WTC11 (cell line): ENCODE measurements around the gene CRADD.

Source experiments
- AFF4 ChIP-seq: sonication (generic); formaldehyde crosslinking; IDR thresholded peaks from 2 replicates; pipeline ENCODE4 v1.8.1; 2023; ENCODE audit warnings: mild to moderate bottlenecking, missing genetic modification reagents, borderline replicate concordance
- ATF2 ChIP-seq: sonication (generic); formaldehyde crosslinking; IDR thresholded peaks from 2 replicates; pipeline ENCODE4 v1.8.1; 2022; ENCODE audit warnings: low read depth, missing genetic modification reagents, borderline replicate concordance
- CREB1 ChIP-seq: sonication (generic); formaldehyde crosslinking; IDR thresholded peaks from 2 replicates; pipeline ENCODE4 v1.8.0; 2023; ENCODE audit warnings: mild to moderate bottlenecking, missing genetic modification reagents
- CTCF ChIP-seq: fragments of 200-600 bp; IDR thresholded peaks from 2 replicates; pipeline ENCODE4 v1.8.0; 2022; ENCODE audit warnings: antibody characterized with exemption
- E2F4 ChIP-seq: sonication (generic); formaldehyde crosslinking; IDR thresholded peaks from 2 replicates; pipeline ENCODE4 v1.8.1; 2022; ENCODE audit warnings: low read depth, mild to moderate bottlenecking, moderate library complexity, missing genetic modification reagents, borderline replicate concordance
- ELF4 ChIP-seq: sonication (generic); formaldehyde crosslinking; IDR thresholded peaks from 2 replicates; pipeline ENCODE4 v1.8.1; 2022; ENCODE audit warnings: low read depth, mild to moderate bottlenecking, moderate library complexity, missing genetic modification reagents
- FOXP4 ChIP-seq: sonication (generic); formaldehyde crosslinking; IDR thresholded peaks from 2 replicates; pipeline ENCODE4 v1.8.0; 2022; ENCODE audit warnings: mild to moderate bottlenecking, missing genetic modification reagents
- GABPB1 ChIP-seq: sonication (generic); formaldehyde crosslinking; IDR thresholded peaks from 2 replicates; pipeline ENCODE4 v1.8.1; 2023; ENCODE audit warnings: mild to moderate bottlenecking, missing genetic modification reagents
- MAX ChIP-seq: sonication (generic); formaldehyde crosslinking; IDR thresholded peaks from 2 replicates; pipeline ENCODE4 v1.8.0; 2022; ENCODE audit warnings: mild to moderate bottlenecking, missing genetic modification reagents
- NR1H2 ChIP-seq: sonication (generic); formaldehyde crosslinking; IDR thresholded peaks from 2 replicates; pipeline ENCODE4 v1.9.0; 2021; ENCODE audit warnings: mild to moderate bottlenecking, moderate library complexity, missing genetic modification reagents
- NR3C1 ChIP-seq: sonication (generic); formaldehyde crosslinking; conservative IDR thresholded peaks from 2 replicates; pipeline ENCODE4 v1.8.1; 2023; ENCODE audit warnings: low read depth, mild to moderate bottlenecking, missing genetic modification reagents
- ZNF281 ChIP-seq: sonication (generic); formaldehyde crosslinking; IDR thresholded peaks from 2 replicates; pipeline ENCODE4 v1.8.0; 2023; ENCODE audit warnings: mild to moderate bottlenecking, missing genetic modification reagents

- no peak for TF ChIP-seq CTCF
- no peak for TF ChIP-seq E2F4 (CRISPR knock-in tag)
- TF ChIP-seq AFF4 (CRISPR knock-in tag) = no peak
- no peak for TF ChIP-seq FOXP4 (CRISPR knock-in tag)
- TF ChIP-seq ATF2 = no peak
- no peak for TF ChIP-seq ZNF281 (CRISPR knock-in tag)
- no peak for TF ChIP-seq NR3C1 (CRISPR knock-in tag)
- TF ChIP-seq NR1H2 (CRISPR knock-in tag) = no peak
- TF ChIP-seq CREB1 (CRISPR knock-in tag) = no peak
- TF ChIP-seq ELF4 (CRISPR knock-in tag) = no peak
- TF ChIP-seq GABPB1 (CRISPR knock-in tag) = no peak
- no peak for TF ChIP-seq MAX (CRISPR knock-in tag)
Measured at GRCh38 chr12:93713060-93713459, 35.9 kb downstream of the CRADD start.
